ENCODE data around the gene TRIM2. TPM values are rescaled to one million over a fixed set of nuclear protein-coding genes. Genes with fewer than 3 reads are reported as not detected.

TRIM2 gene
- total RNA-seq, 1 experiment from 2014 or later = 49.6 TPM

GRCh38 chr4:153293742-153294057, 89.5 kb downstream of the TRIM2 start:
- H3K4me3 Mint-ChIP-seq (ENCODE audit: low read depth, unreplicated experiment) = no peak overlapping the region
- no TSS peak for BruUV-seq (replicated peaks)
- peak overlapping the region; percentile 77 for H3K27ac Mint-ChIP-seq (ENCODE audit: unreplicated experiment)
- H3K36me3 Mint-ChIP-seq (ENCODE audit: insufficient read depth, unreplicated experiment) = peaks cover 10% of the 10 kb centered on the region
- no peaks in the 10 kb centered on the region for H3K27me3 Mint-ChIP-seq (ENCODE audit: unreplicated experiment)
- DNase-seq = no peak
- intact Hi-C loops (cut with micrococcal nuclease; ENCODE audit: unreplicated experiment) = no loop called here
- H3K9me3 Mint-ChIP-seq (ENCODE audit: low read depth, unreplicated experiment) = no peaks in the 10 kb centered on the region
- CTCF ChIA-PET = interaction anchor here (0.7 to 1.2 kb wide), 2 partner anchors 14 to 171 kb away, joined by 3 to 5 read pairs; no protein-coding TSS in a partner anchor
- H3K4me1 Mint-ChIP-seq (ENCODE audit: low read depth, unreplicated experiment) = peaks cover 8% of the 10 kb centered on the region
- no peak for TF ChIP-seq CTCF (IDR thresholded peaks at IDR 0.05; ENCODE audit: unreplicated experiment)

- H3K27me3 Mint-ChIP-seq (ENCODE audit: unreplicated experiment) = no peaks in the 10 kb centered on the region
- DNase-seq = peak; percentile 33
- no peak overlapping the region for H3K27ac Mint-ChIP-seq (ENCODE audit: unreplicated experiment)
- no peak for TF ChIP-seq CTCF (IDR thresholded peaks at IDR 0.05; ENCODE audit: unreplicated experiment)
- peaks cover 10% of the 10 kb centered on the region for H3K36me3 Mint-ChIP-seq (ENCODE audit: insufficient read depth, unreplicated experiment)
- intact Hi-C loops (cut with micrococcal nuclease; ENCODE audit: unreplicated experiment) = no loop called here
- CTCF ChIA-PET = interaction anchor here (1.2 kb wide), 1 partner anchor 170 kb away, joined by 3 read pairs; no protein-coding TSS in a partner anchor
- H3K9me3 Mint-ChIP-seq (ENCODE audit: low read depth, unreplicated experiment) = peaks cover 2% of the 10 kb centered on the region
- BruUV-seq (replicated peaks) = no TSS peak
- H3K4me1 Mint-ChIP-seq (ENCODE audit: low read depth, unreplicated experiment) = peaks cover 8% of the 10 kb centered on the region
- H3K4me3 Mint-ChIP-seq (ENCODE audit: low read depth, unreplicated experiment) = no peak overlapping the region
Observed at GRCh38 chr4:153294631-153295030, 90.4 kb downstream of the TRIM2 start.

DNA sequence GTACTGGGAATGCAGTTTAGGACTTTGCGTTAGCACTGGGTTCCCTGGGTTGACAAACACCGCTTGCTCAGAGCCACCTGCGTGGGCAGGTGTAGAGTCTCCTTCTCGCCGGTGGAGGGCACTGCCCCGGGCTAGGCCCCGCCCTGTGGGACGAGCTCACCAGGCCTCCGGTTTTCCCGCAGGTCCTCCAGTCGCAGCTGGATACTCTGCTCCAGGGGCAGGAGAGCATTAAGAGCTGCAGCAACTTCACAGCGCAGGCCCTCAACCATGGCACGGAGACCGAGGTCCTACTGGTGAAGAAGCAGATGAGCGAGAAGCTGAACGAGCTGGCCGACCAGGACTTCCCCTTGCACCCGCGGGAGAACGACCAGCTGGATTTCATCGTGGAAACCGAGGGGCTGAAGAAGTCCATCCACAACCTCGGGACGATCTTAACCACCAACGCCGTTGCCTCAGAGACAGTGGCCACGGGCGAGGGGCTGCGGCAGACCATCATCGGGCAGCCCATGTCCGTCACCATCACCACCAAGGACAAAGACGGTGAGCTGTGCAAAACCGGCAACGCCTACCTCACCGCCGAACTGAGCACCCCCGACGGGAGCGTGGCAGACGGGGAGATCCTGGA, 91.0 kb downstream of the TRIM2 start:
- Mint-ChIP-seq H3K27me3 (ENCODE audit: unreplicated experiment) (no peaks in the 10 kb centered on the region), H3K36me3 (ENCODE audit: insufficient read depth, unreplicated experiment) (peaks cover 10% of the 10 kb centered on the region), H3K4me1 (ENCODE audit: low read depth, unreplicated experiment) (peaks cover 8% of the 10 kb centered on the region), H3K9me3 (ENCODE audit: low read depth, unreplicated experiment) (peaks cover 3% of the 10 kb centered on the region), H3K4me3 (ENCODE audit: low read depth, unreplicated experiment) (no peak overlapping the region), H3K27ac (ENCODE audit: unreplicated experiment) (no peak overlapping the region)
- no TSS peak for BruUV-seq (replicated peaks)
- intact Hi-C loops (cut with micrococcal nuclease; ENCODE audit: unreplicated experiment) = no loop called here
- no peak for TF ChIP-seq CTCF (IDR thresholded peaks at IDR 0.05; ENCODE audit: unreplicated experiment)
- CTCF ChIA-PET = no interaction called here
- DNase-seq = peak; percentile 28

DNA sequence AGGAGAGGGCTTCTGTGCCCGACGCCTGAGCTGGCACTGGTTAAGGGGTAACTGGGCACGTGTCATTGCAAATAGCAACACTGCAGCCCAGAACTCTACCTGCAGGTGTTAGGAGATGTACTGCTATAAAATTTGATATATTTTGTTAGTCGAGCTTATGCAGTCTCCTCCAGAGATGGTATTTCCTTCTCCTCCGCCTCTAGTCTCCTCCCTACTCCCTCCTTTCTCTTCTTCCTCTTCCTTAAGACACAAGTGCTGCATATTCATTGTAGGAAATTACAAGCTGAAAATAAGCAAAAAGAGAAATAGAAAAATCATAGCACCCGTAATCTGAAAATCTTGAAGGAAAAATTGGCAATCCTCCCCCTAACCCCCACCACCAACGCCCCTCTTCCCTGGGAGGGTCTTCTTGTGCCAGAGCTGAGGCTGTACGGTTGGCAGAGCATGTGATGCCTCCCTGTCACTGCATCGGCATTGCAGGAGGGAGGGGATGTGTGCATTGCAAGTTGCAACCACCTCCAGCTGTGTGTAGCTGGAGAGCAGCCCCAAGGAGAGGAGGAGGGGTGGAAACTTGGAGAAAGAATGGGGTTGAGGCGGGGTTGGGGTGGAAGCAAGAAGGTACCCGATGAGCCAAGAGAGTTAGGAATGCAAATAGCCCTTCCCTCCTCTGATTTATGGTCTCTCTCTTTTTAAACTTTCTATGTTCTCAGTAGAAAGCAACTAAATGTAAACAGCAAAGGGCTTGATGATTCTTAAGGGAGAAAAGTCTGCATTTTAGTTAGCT, 92.0 kb downstream of the TRIM2 start:
- no TSS peak for BruUV-seq (replicated peaks)
- no peak for TF ChIP-seq CTCF (IDR thresholded peaks at IDR 0.05; ENCODE audit: unreplicated experiment)
- H3K36me3 Mint-ChIP-seq (ENCODE audit: insufficient read depth, unreplicated experiment) = peaks cover 16% of the 10 kb centered on the region
- no peak overlapping the region for H3K4me3 Mint-ChIP-seq (ENCODE audit: low read depth, unreplicated experiment)
- H3K27me3 Mint-ChIP-seq (ENCODE audit: unreplicated experiment) = no peaks in the 10 kb centered on the region
- peaks cover 8% of the 10 kb centered on the region for H3K4me1 Mint-ChIP-seq (ENCODE audit: low read depth, unreplicated experiment)
- no peak for DNase-seq
- intact Hi-C loops (cut with micrococcal nuclease; ENCODE audit: unreplicated experiment) = no loop called here
- H3K27ac Mint-ChIP-seq (ENCODE audit: unreplicated experiment) = no peak overlapping the region
- peaks cover 3% of the 10 kb centered on the region for H3K9me3 Mint-ChIP-seq (ENCODE audit: low read depth, unreplicated experiment)
- CTCF ChIA-PET = interaction anchor here (0.7 kb wide), 1 partner anchor 1291 kb away, joined by 4 read pairs; no protein-coding TSS in a partner anchor
